Hepatocyte (in vitro differentiated cells): ENCODE measurements around the gene NLRP14. TPM values are rescaled to one million over a fixed set of nuclear protein-coding genes. Genes with fewer than 3 reads are reported as not detected.

Source experiments
- DNase-seq: peaks from one replicate; pipeline ENCODE4 v3.0.0-alpha.2; 2016; ENCODE audit warnings: low spot score
- H2AFZ ChIP-seq: fragments of 200-600 bp; sonication (generic); 2 replicates; pipeline ENCODE4 v1.6.0; 2016; ENCODE audit warnings: antibody characterized with exemption, mild to moderate bottlenecking
- H3K27ac ChIP-seq: fragments of 200-600 bp; sonication (generic); 2 replicates; pipeline ENCODE4 v1.5.1; 2016; ENCODE audit warnings: mild to moderate bottlenecking
- H3K27me3 ChIP-seq: fragments of 200-600 bp; sonication (generic); 2 replicates; pipeline ENCODE4 v1.6.1; 2016
- H3K36me3 ChIP-seq: fragments of 200-600 bp; sonication (generic); replicated peaks from 2 replicates; pipeline ENCODE4 v1.5.1; 2016; ENCODE audit warnings: low read depth; ENCODE audit not compliant: insufficient read depth
- H3K4me1 ChIP-seq: fragments of 200-600 bp; sonication (generic); 2 replicates; pipeline ENCODE4 v1.5.1; 2016; ENCODE audit warnings: mild to moderate bottlenecking, moderate library complexity; ENCODE audit not compliant: insufficient read depth
- H3K4me2 ChIP-seq: fragments of 200-600 bp; sonication (generic); 2 replicates; pipeline ENCODE4 v1.6.0; 2016
- H3K4me3 ChIP-seq: fragments of 200-600 bp; sonication (generic); 2 replicates; pipeline ENCODE4 v1.5.1; 2016; ENCODE audit warnings: mild to moderate bottlenecking
- H3K79me2 ChIP-seq: fragments of 200-600 bp; sonication (generic); 2 replicates; pipeline ENCODE4 v1.6.0; 2017; ENCODE audit warnings: mild to moderate bottlenecking
- H3K9me2 ChIP-seq: fragments of 200-600 bp; sonication (generic); replicated peaks from 2 replicates; pipeline ENCODE4 v1.6.0; 2017; ENCODE audit warnings: mild to moderate bottlenecking; ENCODE audit not compliant: insufficient read depth
- H3K9me3 ChIP-seq: fragments of 200-600 bp; sonication (generic); 2 replicates; pipeline ENCODE4 v1.5.1; 2016; ENCODE audit warnings: low read depth, mild to moderate bottlenecking
- H4K20me1 ChIP-seq: fragments of 200-600 bp; sonication (generic); 2 replicates; pipeline ENCODE4 v1.6.0; 2016; ENCODE audit warnings: mild to moderate bottlenecking; ENCODE audit not compliant: insufficient read depth, poor library complexity, severe bottlenecking
- EZH2 ChIP-seq: fragments of 200-600 bp; sonication (generic); IDR thresholded peaks from 2 replicates; pipeline ENCODE4 v1.6.1; 2016; ENCODE audit warnings: antibody characterized with exemption, mild to moderate bottlenecking, borderline replicate concordance
- EZH2phosphoT487 ChIP-seq: fragments of 200-600 bp; sonication (generic); IDR thresholded peaks from one replicate; pipeline ENCODE4 v1.6.1; 2018; ENCODE audit warnings: antibody characterized with exemption, mild to moderate bottlenecking, low read depth, moderate library complexity; ENCODE audit not compliant: unreplicated experiment, severe bottlenecking
- WGBS: methylation state at CpG from one replicate; pipeline ENCODE4 v1.1.6; 2016; ENCODE audit warnings: low lambda C conversion rate; ENCODE audit errors: missing lambda C conversion rate; 5-methylcytosine and 5-hydroxymethylcytosine counted together
- polyA plus RNA-seq: library from polyadenylated mRNA; unstranded; fragments of >200 nt; fragmentation: Nextera tagmentation; extraction: Ambion mirVana; gene quantifications from 2 replicates; pipeline ENCODE4 v1.2.1, GENCODE V29; 2016
- total RNA-seq: library from RNA; depleted of rRNA; stranded (reverse); fragments of >200 nt; gene quantifications from 2 replicates; pipeline ENCODE4 v1.2.3, GENCODE V29; 2014
- TF ChIP-seq, protein P1 (sequence below): fragments of 200-600 bp; sonication (generic); IDR thresholded peaks from 2 replicates; pipeline ENCODE4 v1.5.1; 2016; ENCODE audit warnings: antibody characterized with exemption, mild to moderate bottlenecking; ENCODE audit not compliant: poor library complexity

NLRP14 gene
- total and polyA plus RNA-seq, 2 experiments from 2014 or later, result 0.40 TPM; not detected in 1

- TF ChIP-seq EZH2, result no peak
- TF ChIP-seq EZH2phosphoT487, result no peak
- TF ChIP-seq, protein P1, sequence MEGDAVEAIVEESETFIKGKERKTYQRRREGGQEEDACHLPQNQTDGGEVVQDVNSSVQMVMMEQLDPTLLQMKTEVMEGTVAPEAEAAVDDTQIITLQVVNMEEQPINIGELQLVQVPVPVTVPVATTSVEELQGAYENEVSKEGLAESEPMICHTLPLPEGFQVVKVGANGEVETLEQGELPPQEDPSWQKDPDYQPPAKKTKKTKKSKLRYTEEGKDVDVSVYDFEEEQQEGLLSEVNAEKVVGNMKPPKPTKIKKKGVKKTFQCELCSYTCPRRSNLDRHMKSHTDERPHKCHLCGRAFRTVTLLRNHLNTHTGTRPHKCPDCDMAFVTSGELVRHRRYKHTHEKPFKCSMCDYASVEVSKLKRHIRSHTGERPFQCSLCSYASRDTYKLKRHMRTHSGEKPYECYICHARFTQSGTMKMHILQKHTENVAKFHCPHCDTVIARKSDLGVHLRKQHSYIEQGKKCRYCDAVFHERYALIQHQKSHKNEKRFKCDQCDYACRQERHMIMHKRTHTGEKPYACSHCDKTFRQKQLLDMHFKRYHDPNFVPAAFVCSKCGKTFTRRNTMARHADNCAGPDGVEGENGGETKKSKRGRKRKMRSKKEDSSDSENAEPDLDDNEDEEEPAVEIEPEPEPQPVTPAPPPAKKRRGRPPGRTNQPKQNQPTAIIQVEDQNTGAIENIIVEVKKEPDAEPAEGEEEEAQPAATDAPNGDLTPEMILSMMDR, result no peak
- DNase-seq, result no peak
- Histone ChIP-seq H2AFZ (no peak overlapping the region), H3K27me3 (no peaks in the 10 kb centered on the region), H3K4me1 (no peaks in the 10 kb centered on the region), H3K27ac (no peak overlapping the region), H3K4me3 (no peak overlapping the region), H4K20me1 (no peaks in the 10 kb centered on the region), H3K36me3 (no peaks in the 10 kb centered on the region), H3K9me2 (no peaks in the 10 kb centered on the region), H3K4me2 (no peak overlapping the region), H3K79me2 (no peaks in the 10 kb centered on the region), H3K9me3 (no peaks in the 10 kb centered on the region)
- WGBS, result 96% methylated on average over 2 of the region's 2 CpGs
These were observed 42.3 kb downstream of the NLRP14 start for GRCh38 chr11:7062534-7062933.

GRCh38 chr11:7072401-7073028 is 52.2 kb downstream of the NLRP14 start:
- peak overlapping the region; percentile 93 for H3K27ac ChIP-seq
- H3K4me2 ChIP-seq, result peak overlapping the region; percentile 46
- H3K4me3 ChIP-seq, result no peak overlapping the region
- H2AFZ ChIP-seq, result no peak overlapping the region
- no peaks in the 10 kb centered on the region for H3K79me2 ChIP-seq
- no peaks in the 10 kb centered on the region for H3K27me3 ChIP-seq
- peak; percentile 65 for DNase-seq
- H3K4me1 ChIP-seq, result peaks cover 9% of the 10 kb centered on the region
- no peaks in the 10 kb centered on the region for H3K9me3 ChIP-seq
- TF ChIP-seq, protein P1, result no peak
- TF ChIP-seq EZH2 (no peak), EZH2phosphoT487 (no peak)
- H3K9me2 ChIP-seq, result no peaks in the 10 kb centered on the region
- WGBS, result 30% methylated on average over 4 of the region's 4 CpGs
- no peaks in the 10 kb centered on the region for H4K20me1 ChIP-seq
- H3K36me3 ChIP-seq, result no peaks in the 10 kb centered on the region

- H3K4me3 ChIP-seq, result no peak overlapping the region
- WGBS, result 85% methylated on average over 16 of the region's 16 CpGs
- TF ChIP-seq EZH2 (no peak), EZH2phosphoT487 (no peak)
- TF ChIP-seq, protein P1, result no peak
- peak; percentile 23 for DNase-seq
- no peaks in the 10 kb centered on the region for H3K36me3 ChIP-seq
- no peaks in the 10 kb centered on the region for H3K27me3 ChIP-seq
- H3K9me2 ChIP-seq, result no peaks in the 10 kb centered on the region
- H3K27ac ChIP-seq, result no peak overlapping the region
- no peaks in the 10 kb centered on the region for H4K20me1 ChIP-seq
- no peak overlapping the region for H3K4me2 ChIP-seq
- no peaks in the 10 kb centered on the region for H3K79me2 ChIP-seq
- peaks cover 12% of the 10 kb centered on the region for H3K4me1 ChIP-seq
- H2AFZ ChIP-seq, result no peak overlapping the region
- H3K9me3 ChIP-seq, result no peaks in the 10 kb centered on the region
These were observed 56.8 kb downstream of the NLRP14 start for GRCh38 chr11:7077101-7077500.
